H1 (cell line): ENCODE measurements around the gene GCH1. TPM values are rescaled to one million over a fixed set of nuclear protein-coding genes. Genes with fewer than 3 reads are reported as not detected.
A peak's percentile ranks its signal among the peaks of the same experiment; 100 is the strongest.

ENCODE experiments used
- CTCF ChIA-PET: fragments of 300-600 bp; sonication (Branson Sonifier 250); formaldehyde crosslinking; loops from one replicate; lab custom pipeline; 2021; ENCODE audit not compliant: partially characterized antibody; lab: Charles Lee
- POLR2A ChIA-PET: fragments of 300-600 bp; sonication (Branson Sonifier 250); formaldehyde crosslinking; loops from one replicate; lab custom pipeline; 2021; ENCODE audit warnings: inconsistent platforms; ENCODE audit not compliant: partially characterized antibody; lab: Charles Lee
- DNase-seq, 2 experiments: peaks; one replicate each; pipeline versions ENCODE4 v3.0.0 to v3.0.0-alpha.2; 2010 to 2022; ENCODE audit warnings: low spot score in 2 of 2, low read depth in 1 of 2, mixed read lengths in 1 of 2
- FAIRE-seq: peaks from 2 replicates; lab custom pipeline; 2011; peaks lifted over from hg19 to GRCh38; lab: Jason Lieb, UNC
- H2AFZ ChIP-seq: 2 replicates; pipeline ENCODE4 v1.8.1; 2012; ENCODE audit warnings: low read length, inconsistent platforms
- H2AK5ac ChIP-seq: 2 replicates; pipeline ENCODE4 v1.6.1; 2013; ENCODE audit warnings: low read depth, low read length
- H2BK120ac ChIP-seq: replicated peaks from 2 replicates; pipeline ENCODE3; 2013; ENCODE audit warnings: low read depth, low read length, inconsistent platforms
- H2BK12ac ChIP-seq: 2 replicates; pipeline ENCODE4 v1.6.1; 2013; ENCODE audit warnings: low read depth, low read length
- H2BK15ac ChIP-seq: 2 replicates; pipeline ENCODE4 v1.6.1; 2013; ENCODE audit warnings: low read length
- H2BK20ac ChIP-seq: 2 replicates; pipeline ENCODE4 v1.6.1; 2013; ENCODE audit warnings: low read length
- H2BK5ac ChIP-seq: 2 replicates; pipeline ENCODE4 v1.6.1; 2013; ENCODE audit warnings: low read depth, low read length
- H3K14ac ChIP-seq: 2 replicates; pipeline ENCODE4 v1.6.1; 2013; ENCODE audit warnings: inconsistent platforms; ENCODE audit not compliant: insufficient read length
- H3K18ac ChIP-seq: 2 replicates; pipeline ENCODE4 v1.6.1; 2013; ENCODE audit warnings: low read length; ENCODE audit errors: extremely low read depth
- H3K23ac ChIP-seq: 2 replicates; pipeline ENCODE4 v1.6.1; 2013; ENCODE audit warnings: inconsistent platforms; ENCODE audit not compliant: insufficient read length
- H3K23me2 ChIP-seq: 2 replicates; pipeline ENCODE4 v1.6.1; 2013; ENCODE audit warnings: low read depth, low read length
- H3K27ac ChIP-seq: 2 replicates; pipeline ENCODE4 v1.6.1; 2011; ENCODE audit warnings: low read depth, low read length, inconsistent platforms
- H3K27me3 ChIP-seq, 4 experiments: replicated peaks in 1 of 4; 1 replicate in 1 of 4; 2 replicates in 3 of 4; pipeline versions ENCODE4 v1.6.1 to v1.8.1; 2011 to 2013; ENCODE audit warnings: low read length in 3 of 4, mild to moderate bottlenecking in 3 of 4, inconsistent platforms in 2 of 4, mixed read lengths in 2 of 4, moderate library complexity in 1 of 4; ENCODE audit not compliant: control insufficient read depth in 3 of 4, insufficient read depth in 3 of 4; ENCODE audit errors: extremely low read depth in 1 of 4
- H3K36me3 ChIP-seq, 4 experiments: 2 replicates each; pipeline versions ENCODE4 v1.6.1 to v1.8.1; 2011 to 2013; ENCODE audit warnings: mild to moderate bottlenecking in 4 of 4, low read length in 3 of 4, moderate library complexity in 2 of 4, control low read depth in 1 of 4, inconsistent platforms in 1 of 4; ENCODE audit not compliant: insufficient read depth in 4 of 4, control insufficient read depth in 2 of 4
- H3K4ac ChIP-seq: replicated peaks from 2 replicates; pipeline ENCODE3; 2013; ENCODE audit warnings: low read length, low read depth, mixed read lengths, inconsistent platforms; ENCODE audit not compliant: insufficient read length
- H3K4me1 ChIP-seq, 4 experiments: replicated peaks in 1 of 4; 1 replicate in 1 of 4; 2 replicates in 3 of 4; pipeline versions ENCODE4 v1.6.1 to v1.8.1; 2011 to 2013; ENCODE audit warnings: low read length in 3 of 4, inconsistent platforms in 2 of 4, mixed read lengths in 1 of 4; ENCODE audit not compliant: insufficient read depth in 4 of 4, control insufficient read depth in 3 of 4
- H3K4me2 ChIP-seq, 2 experiments: 2 replicates each; pipeline versions ENCODE4 v1.6.1 to v1.8.1; 2011 to 2013; ENCODE audit warnings: low read depth in 2 of 2, low read length in 2 of 2, control low read depth in 1 of 2, inconsistent platforms in 1 of 2, mild to moderate bottlenecking in 1 of 2; ENCODE audit not compliant: insufficient read depth in 1 of 2
- H3K4me3 ChIP-seq, 4 experiments: fragments of 200-600, 300-600 bp in 1 of 4; sonication (generic), shearing (Covaris generic), sonication (Bioruptor Twin) in 1 of 4; 2 replicates each; pipeline versions ENCODE4 v1.5.1 to v1.8.1; 2011 to 2016; ENCODE audit warnings: low read length in 4 of 4, low read depth in 3 of 4, control low read depth in 2 of 4, inconsistent platforms in 2 of 4, mild to moderate bottlenecking in 2 of 4, mixed read lengths in 1 of 4, moderate library complexity in 1 of 4; ENCODE audit not compliant: insufficient read depth in 2 of 4; ENCODE audit errors: extremely low read depth in 1 of 4
- H3K56ac ChIP-seq: replicated peaks from 2 replicates; pipeline ENCODE3; 2013; ENCODE audit warnings: low read depth, mild to moderate bottlenecking, mixed read lengths, low read length, inconsistent platforms; ENCODE audit not compliant: insufficient read length
- H3K79me1 ChIP-seq: 2 replicates; pipeline ENCODE4 v1.6.1; 2013; ENCODE audit warnings: low read depth, low read length, control low read depth
- H3K79me2 ChIP-seq, 2 experiments: 2 replicates each; pipeline versions ENCODE4 v1.6.1 to v1.8.1; 2012 to 2013; ENCODE audit warnings: low read length in 2 of 2, mild to moderate bottlenecking in 2 of 2, inconsistent platforms in 1 of 2; ENCODE audit not compliant: insufficient read depth in 2 of 2, control insufficient read depth in 1 of 2
- H3K9ac ChIP-seq, 4 experiments: replicated peaks in 1 of 4; 1 replicate in 1 of 4; 2 replicates in 3 of 4; pipeline versions ENCODE4 v1.6.1 to v1.8.1; 2011 to 2013; ENCODE audit warnings: low read depth in 3 of 4, low read length in 3 of 4, control low read depth in 2 of 4, mild to moderate bottlenecking in 2 of 4, moderate library complexity in 2 of 4, inconsistent platforms in 1 of 4; ENCODE audit errors: extremely low read depth in 1 of 4
- H3K9me3 ChIP-seq, 2 experiments: 2 replicates each; pipeline versions ENCODE4 v1.6.1 to v1.8.1; 2012 to 2013; ENCODE audit warnings: mild to moderate bottlenecking in 2 of 2, moderate library complexity in 2 of 2, control low read depth in 1 of 2, inconsistent platforms in 1 of 2, low read depth in 1 of 2, low read length in 1 of 2, mixed read lengths in 1 of 2; ENCODE audit not compliant: insufficient read depth in 2 of 2
- H4K20me1 ChIP-seq, 2 experiments: replicated peaks in 1 of 2; 2 replicates each; pipeline versions ENCODE3 to v1.8.1; 2011 to 2013; ENCODE audit warnings: inconsistent platforms in 2 of 2, low read length in 2 of 2, mild to moderate bottlenecking in 1 of 2; ENCODE audit not compliant: insufficient read depth in 2 of 2, control insufficient read depth in 1 of 2
- H4K5ac ChIP-seq: 2 replicates; pipeline ENCODE4 v1.6.1; 2013; ENCODE audit warnings: low read length, low read depth, mixed read lengths, inconsistent platforms; ENCODE audit not compliant: insufficient read length
- H4K8ac ChIP-seq: 2 replicates; pipeline ENCODE4 v1.8.0; 2013; ENCODE audit warnings: mild to moderate bottlenecking, moderate library complexity, low read length, inconsistent platforms; ENCODE audit not compliant: insufficient read depth; ENCODE audit errors: extremely low read depth
- H4K91ac ChIP-seq: replicated peaks from 2 replicates; pipeline ENCODE3; 2013; ENCODE audit warnings: low read length, mixed read lengths, inconsistent platforms; ENCODE audit not compliant: insufficient read length
- KDM1A ChIP-seq: fragments of 200-600, 300-600 bp; sonication (generic); IDR thresholded peaks from 2 replicates; pipeline ENCODE4 v1.7.1; 2016; ENCODE audit warnings: mild to moderate bottlenecking, low read length, borderline replicate concordance
- RFX5 ChIP-seq: IDR thresholded peaks from 2 replicates; pipeline ENCODE4 v1.6.1; 2011; ENCODE audit warnings: low read depth, low read length, improper control_type of control experiment, borderline replicate concordance
- WGBS, 2 experiments: shearing (Covaris generic) in 1 of 2; methylation state at CpG; one replicate each; pipeline versions ENCODE4 v1.1.6 to v1.1.7; 2013 to 2015; ENCODE audit warnings: low lambda C conversion rate in 2 of 2, mixed read lengths in 2 of 2, inconsistent platforms in 1 of 2, low coverage in 1 of 2, missing lambda C conversion rate in 1 of 2; ENCODE audit not compliant: insufficient replicate concordance in 2 of 2, insufficient coverage in 1 of 2, insufficient read length in 1 of 2; ENCODE audit errors: extremely low coverage in 1 of 2, missing lambda C conversion rate in 1 of 2; 5-methylcytosine and 5-hydroxymethylcytosine counted together
- polyA plus RNA-seq, 7 experiments: library from polyadenylated mRNA; depleted of rRNA in 3 of 7; stranded (reverse) in 5 of 7; unstranded in 2 of 7; fragments of >200 nt in 5 of 7; fragments of 200-250 nt in 2 of 7; gene quantifications; 1 replicate in 5 of 7; 2 replicates in 1 of 7; 4 replicates in 1 of 7; pipeline versions ENCODE4 v1.2.1 to v1.2.3, GENCODE V29; 2011 to 2013; ENCODE audit warnings: missing spikeins in 2 of 7, mixed read lengths in 2 of 7
- total RNA-seq: library from RNA; stranded (reverse); fragmentation: NEBNext Ultra II Directional; extraction: Animal tissue kit (Norgen Biotek cat#: 25700); gene quantifications from 2 replicates; pipeline ENCODE4 v1.2.1, GENCODE V29; 2021

Gene GCH1
- total and polyA plus RNA-seq, 2 of the 8 experiments (the other 6 are each of a cell fraction or from before 2014, with no cell fraction given), result 7.3 to 7.9 TPM

DNA sequence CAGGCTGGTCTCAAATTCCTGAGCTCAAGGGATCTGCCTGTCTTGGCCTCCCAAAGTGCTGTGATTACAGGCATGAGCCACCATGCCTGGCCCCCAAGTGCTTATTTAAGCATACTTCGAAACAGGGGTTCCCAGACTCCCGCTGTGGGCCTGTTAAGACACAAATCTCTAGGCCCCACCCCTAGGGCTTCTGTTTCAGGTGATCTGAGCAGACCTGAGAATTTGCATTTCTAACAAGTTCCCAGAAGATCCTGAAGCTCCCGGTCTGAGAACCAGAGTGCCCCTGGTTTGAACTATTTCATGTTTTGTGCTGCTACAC is 25.0 kb downstream of the GCH1 start:
- DNase-seq (peak; percentile 15 to 55), FAIRE-seq (no peak)
- no peaks in the 10 kb centered on the region for H3K36me3 ChIP-seq
- TF ChIP-seq RFX5 (no peak), KDM1A (peak; percentile 69; the same call in 1 of the 2 replicates)
- no peak overlapping the region for H3K56ac ChIP-seq
- H2AFZ ChIP-seq, result no peak overlapping the region
- H3K9ac ChIP-seq, result no peak overlapping the region
- WGBS, 2 experiments, result 44% methylated on average over 3 of the region's 3 CpGs; no CpG with 5 or more reads in 1 of the 2 experiments
- H4K8ac ChIP-seq, result no peak overlapping the region
- H3K27ac ChIP-seq, result no peak overlapping the region
- H3K79me1 ChIP-seq, result no peaks in the 10 kb centered on the region
- H2BK20ac ChIP-seq, result no peak overlapping the region
- no peak overlapping the region for H2BK12ac ChIP-seq
- H3K4me3 ChIP-seq, result 0 out of 8 replicates have a peak overlapping the region, but pooled peaks of 1 of the 4 experiments have one; percentile 16
- H3K23ac ChIP-seq, result no peak overlapping the region
- no peak overlapping the region for H2BK5ac ChIP-seq
- no peak overlapping the region for H4K91ac ChIP-seq
- no peak overlapping the region for H3K4ac ChIP-seq
- H2BK15ac ChIP-seq, result no peak overlapping the region
- no peak overlapping the region for H2BK120ac ChIP-seq
- no peak overlapping the region for H4K5ac ChIP-seq
- no peaks in the 10 kb centered on the region for H3K79me2 ChIP-seq
- ChIA-PET CTCF (interaction anchor here (0.7 to 2.2 kb wide), 5 partner anchors 10 to 313 kb away, joined by 3 to 13 read pairs (median 3); no protein-coding TSS in a partner anchor), POLR2A (interaction anchor here (1.5 to 2.2 kb wide), 5 partner anchors 10 to 150 kb away, joined by 3 to 10 read pairs (median 6); partner anchors contain the start of genes GCH1, SOCS4 and WDHD1)
- no peak overlapping the region for H3K18ac ChIP-seq
- H3K4me1 ChIP-seq, result peaks cover 0 to 6% (median 0%) of the 10 kb centered on the region in 4 experiments; a peak in 3 of 7 replicates
- no peaks in the 10 kb centered on the region for H3K27me3 ChIP-seq
- H3K23me2 ChIP-seq, result no peaks in the 10 kb centered on the region
- H3K4me2 ChIP-seq, result no peak overlapping the region
- H2AK5ac ChIP-seq, result no peak overlapping the region
- H3K9me3 ChIP-seq, result no peaks in the 10 kb centered on the region
- H4K20me1 ChIP-seq, result no peaks in the 10 kb centered on the region
- H3K14ac ChIP-seq, result no peak overlapping the region
